HG02759 (cell line): ENCODE results near the gene NR4A1.

ENCODE experiments used
- ATAC-seq: cut with Tn5 transposase; IDR thresholded peaks from one replicate; pipeline ENCODE4 v1.9.1; 2021; ENCODE audit warnings: mild to moderate bottlenecking, moderate library complexity; ENCODE audit not compliant: unreplicated experiment

NR4A1 gene

GRCh38 chr12:52041035-52041434 lies 10.2 kb upstream of the NR4A1 start:
- ATAC-seq: no peak

DNA sequence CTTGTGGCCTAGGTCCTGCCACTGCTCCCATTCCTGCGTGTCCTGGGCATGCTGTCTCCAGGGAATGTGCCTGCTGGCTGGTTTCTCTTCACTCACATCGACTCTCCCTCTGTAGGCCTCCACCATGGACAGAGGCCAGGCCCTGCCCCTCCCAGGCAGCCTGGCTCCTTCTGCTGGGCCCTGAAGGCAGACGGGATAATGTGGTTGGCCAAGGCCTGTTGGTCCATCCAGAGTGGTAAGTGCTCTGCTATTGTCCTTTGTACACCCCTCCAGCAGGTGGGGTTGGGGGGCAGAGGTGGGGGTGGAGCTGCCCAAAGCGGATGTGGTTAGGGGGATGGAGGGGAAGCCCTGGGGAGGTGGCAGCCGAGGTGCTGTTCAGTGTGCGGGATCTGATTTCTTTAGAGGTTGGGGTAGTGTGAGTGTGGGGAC lies 9.5 kb upstream of the NR4A1 start:
- ATAC-seq: no peak

DNA sequence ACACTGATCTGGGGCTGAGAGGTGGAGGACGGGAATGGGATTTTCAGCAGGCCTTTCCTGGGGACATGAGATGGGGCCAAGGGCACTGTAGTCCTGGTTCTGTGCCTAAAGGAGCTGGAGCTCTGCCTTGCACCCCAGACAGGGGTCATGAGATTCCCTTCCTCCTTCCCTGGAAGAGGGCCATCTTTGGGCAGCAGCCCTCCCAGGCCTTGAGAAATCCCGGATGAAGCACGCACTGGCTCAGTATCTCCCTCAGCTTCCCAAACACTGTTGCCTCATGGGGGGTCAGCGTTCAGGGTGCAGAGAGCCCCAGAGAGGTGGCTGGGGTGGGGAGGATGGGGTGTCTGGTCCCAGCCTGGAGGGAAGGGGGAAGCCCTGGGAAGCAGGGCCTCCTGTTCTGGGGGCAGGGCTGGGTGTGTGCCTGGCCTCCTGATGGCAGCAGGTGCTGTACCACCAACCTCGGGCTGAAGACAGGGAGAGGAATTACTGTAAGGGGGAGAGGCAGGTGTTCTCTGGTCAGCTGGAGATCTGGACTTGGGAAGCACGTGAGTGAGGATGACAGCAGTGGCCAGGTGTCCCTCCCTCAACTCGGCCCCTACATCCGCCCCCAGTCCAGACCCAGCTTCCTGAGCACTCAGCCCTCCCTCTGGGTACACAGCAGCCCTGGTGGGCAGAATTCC lies 8.4 kb upstream of the NR4A1 start:
- no peak for ATAC-seq

- no peak for ATAC-seq
Observed at GRCh38 chr12:52043386-52044212, 7.6 kb upstream of the NR4A1 start.

- no peak for ATAC-seq
Observed at GRCh38 chr12:52044292-52044983, 6.8 kb upstream of the NR4A1 start.

DNA sequence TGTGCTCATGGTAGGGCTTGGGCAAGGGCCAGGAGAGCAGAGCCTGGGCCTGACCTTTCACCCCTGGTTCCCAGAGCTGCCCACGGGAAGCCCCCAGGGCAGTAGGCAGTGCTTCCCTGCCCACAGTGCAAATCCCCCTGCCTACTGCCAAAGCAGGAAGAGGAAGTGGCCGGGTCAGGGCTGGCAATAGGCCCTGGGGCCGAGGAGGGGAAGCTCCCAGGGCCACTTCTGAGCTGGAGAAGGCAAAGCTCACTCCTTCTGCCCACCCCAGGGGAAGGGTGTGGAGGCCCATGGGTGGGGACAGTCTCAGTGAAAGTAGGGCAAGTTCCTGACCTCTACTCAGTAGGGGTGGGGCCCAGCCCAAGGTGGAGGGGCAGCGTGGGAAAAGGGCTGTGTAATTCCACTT lies 5.4 kb upstream of the NR4A1 start:
- ATAC-seq: no peak

DNA sequence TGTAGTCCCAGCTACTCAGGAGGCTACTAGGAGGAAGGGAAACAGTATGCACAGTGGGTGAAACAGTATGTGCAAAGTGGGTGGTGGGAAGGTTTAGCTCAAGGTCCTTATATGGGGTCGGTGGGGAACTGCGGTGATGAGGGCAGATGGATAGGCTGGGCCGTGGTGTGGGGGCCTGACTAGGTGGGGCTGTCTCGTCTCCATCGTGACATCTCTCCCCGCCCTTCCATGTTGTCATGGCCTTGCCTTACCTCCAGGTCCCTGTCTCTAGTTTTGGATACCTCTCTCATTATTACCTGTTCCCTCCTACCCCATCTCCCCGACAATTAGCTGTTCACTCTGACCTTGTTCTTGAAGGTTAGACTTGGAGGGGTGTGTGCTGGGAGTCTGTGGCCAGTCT lies 4.4 kb upstream of the NR4A1 start:
- ATAC-seq: no peak

- ATAC-seq: no peak
Observed at GRCh38 chr12:52049286-52049685, 2.0 kb upstream of the NR4A1 start.

GRCh38 chr12:52049688-52050087 lies 1.6 kb upstream of the NR4A1 start:
- no peak for ATAC-seq

GRCh38 chr12:52050116-52050757 lies 1.0 kb upstream of the NR4A1 start:
- no peak for ATAC-seq

DNA sequence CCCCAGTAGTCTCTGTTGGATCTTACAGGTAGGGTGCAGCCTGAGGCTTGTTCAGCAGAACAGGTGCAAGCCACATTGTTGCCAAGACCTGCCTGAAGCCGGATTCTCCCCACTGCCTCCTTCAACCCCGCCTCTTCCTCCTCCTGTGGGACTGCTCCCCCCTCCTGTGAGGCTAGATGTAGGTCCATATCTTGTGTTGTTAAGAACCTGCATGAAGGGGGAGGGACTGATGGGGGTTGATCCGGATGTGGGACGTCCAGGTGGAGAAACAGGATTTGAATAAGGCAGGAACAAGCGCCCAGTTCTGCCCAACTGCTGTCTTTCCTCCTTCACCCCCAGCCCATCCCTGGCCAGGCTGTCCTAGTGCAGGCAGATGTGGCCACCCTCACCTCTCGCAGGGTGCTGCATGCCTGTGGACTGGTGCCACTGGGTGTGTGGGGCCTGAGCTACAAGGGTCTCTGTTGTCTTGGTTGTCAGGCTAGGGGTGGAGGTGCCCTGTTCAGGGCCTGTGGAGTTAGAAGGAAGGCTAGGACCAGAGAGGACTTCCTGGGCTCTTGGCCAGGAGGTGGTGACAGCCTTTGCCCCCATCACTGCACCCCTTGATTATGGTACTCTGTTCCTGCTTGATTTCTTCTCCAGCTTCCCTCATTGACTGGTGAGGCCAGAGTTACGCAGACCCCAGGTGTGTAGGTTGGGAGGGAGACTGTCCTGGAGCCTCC lies 1.4 kb downstream of the NR4A1 start:
- no peak for ATAC-seq

GRCh38 chr12:52053536-52054209 lies 2.4 kb downstream of the NR4A1 start:
- ATAC-seq: no peak

- ATAC-seq: no peak
Observed at GRCh38 chr12:52054231-52054832, 3.1 kb downstream of the NR4A1 start.

GRCh38 chr12:52054833-52055730 lies 3.8 kb downstream of the NR4A1 start:
- ATAC-seq: no peak

GRCh38 chr12:52055731-52056711 lies 4.8 kb downstream of the NR4A1 start:
- no peak for ATAC-seq

- ATAC-seq: no peak
Observed at GRCh38 chr12:52056801-52057637, 5.8 kb downstream of the NR4A1 start.
